Right lobe of liver (tissue), 4 donors: ENCODE data around the gene TNS3.

Experiments used
- POLR2A ChIP-seq: fragments of 450-650 bp; IDR thresholded peaks from one replicate; pipeline ENCODE4 v1.6.1; 2017; ENCODE audit warnings: antibody characterized with exemption, mild to moderate bottlenecking
- TF ChIP-seq, protein P1 (sequence below), 4 donors: fragments of 200-600 bp in 3 of 4; fragments of 450-650 bp in 1 of 4; IDR thresholded peaks; one replicate each; pipeline versions ENCODE4 v1.5.1 to v1.8.0; 2016 to 2022; ENCODE audit warnings: antibody characterized with exemption in 4 of 4, mild to moderate bottlenecking in 2 of 4
- donor health status: DM: no; HTN: no; CAD: no.
- donor health status: DM: no; HTN: no; CAD: no.
- donor health status: DM: no; HTN: yes; CAD: no.

GRCh38 chr7:47581438-47581803 lies 490 bp downstream of the TNS3 start:
- TF ChIP-seq, protein P1, sequence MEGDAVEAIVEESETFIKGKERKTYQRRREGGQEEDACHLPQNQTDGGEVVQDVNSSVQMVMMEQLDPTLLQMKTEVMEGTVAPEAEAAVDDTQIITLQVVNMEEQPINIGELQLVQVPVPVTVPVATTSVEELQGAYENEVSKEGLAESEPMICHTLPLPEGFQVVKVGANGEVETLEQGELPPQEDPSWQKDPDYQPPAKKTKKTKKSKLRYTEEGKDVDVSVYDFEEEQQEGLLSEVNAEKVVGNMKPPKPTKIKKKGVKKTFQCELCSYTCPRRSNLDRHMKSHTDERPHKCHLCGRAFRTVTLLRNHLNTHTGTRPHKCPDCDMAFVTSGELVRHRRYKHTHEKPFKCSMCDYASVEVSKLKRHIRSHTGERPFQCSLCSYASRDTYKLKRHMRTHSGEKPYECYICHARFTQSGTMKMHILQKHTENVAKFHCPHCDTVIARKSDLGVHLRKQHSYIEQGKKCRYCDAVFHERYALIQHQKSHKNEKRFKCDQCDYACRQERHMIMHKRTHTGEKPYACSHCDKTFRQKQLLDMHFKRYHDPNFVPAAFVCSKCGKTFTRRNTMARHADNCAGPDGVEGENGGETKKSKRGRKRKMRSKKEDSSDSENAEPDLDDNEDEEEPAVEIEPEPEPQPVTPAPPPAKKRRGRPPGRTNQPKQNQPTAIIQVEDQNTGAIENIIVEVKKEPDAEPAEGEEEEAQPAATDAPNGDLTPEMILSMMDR (IDR thresholded peaks at IDR 0.05): no peak
- no peak for TF ChIP-seq POLR2A
